HepG2 (cell line): ENCODE measurements around the gene GRIA2. TPM values are rescaled to one million over a fixed set of nuclear protein-coding genes. Genes with fewer than 3 reads are reported as not detected.

ENCODE experiments used
- AGO2 ChIP-seq: fragments of 200-400 bp; formaldehyde crosslinking; optimal IDR thresholded peaks from 2 replicates; pipeline ENCODE3; 2017; ENCODE audit warnings: mild to moderate bottlenecking, low read depth, low read length, moderate library complexity
- AHR ChIP-seq: IDR thresholded peaks from 2 replicates; pipeline ENCODE4 v1.6.1; 2018; ENCODE audit warnings: missing genetic modification reagents, missing compliant biosample characterization
- CHCHD3 ChIP-seq: sonication (generic); formaldehyde crosslinking; IDR thresholded peaks from 2 replicates; pipeline ENCODE4 v1.8.0; 2022; ENCODE audit warnings: mild to moderate bottlenecking, missing genetic modification reagents, moderate library complexity
- MXD4 ChIP-seq: IDR thresholded peaks from 2 replicates; pipeline ENCODE4 v1.6.1; 2016; ENCODE audit warnings: mild to moderate bottlenecking, missing biosample characterization, missing genetic modification reagents
- RFX3 ChIP-seq: IDR thresholded peaks from 2 replicates; pipeline ENCODE4 v1.6.1; 2016; ENCODE audit warnings: missing biosample characterization, missing genetic modification reagents
- ZBTB26 ChIP-seq: IDR thresholded peaks from 2 replicates; pipeline ENCODE4 v1.6.1; 2016; ENCODE audit warnings: missing compliant biosample characterization, missing genetic modification reagents, borderline replicate concordance
- ZNF253 ChIP-seq: sonication (generic); formaldehyde crosslinking; IDR thresholded peaks from 2 replicates; pipeline ENCODE4 v1.8.0; 2022; ENCODE audit warnings: mild to moderate bottlenecking, missing genetic modification reagents, borderline replicate concordance
- ZNF33B ChIP-seq: sonication (generic); formaldehyde crosslinking; IDR thresholded peaks from 2 replicates; pipeline ENCODE4 v1.5.1; 2020; ENCODE audit warnings: mild to moderate bottlenecking, missing genetic modification reagents
- ZNF468 ChIP-seq: sonication (generic); formaldehyde crosslinking; IDR thresholded peaks from 2 replicates; pipeline ENCODE4 v1.8.0; 2022; ENCODE audit warnings: mild to moderate bottlenecking, moderate library complexity, missing genetic modification reagents
- ZNF772 ChIP-seq: sonication (generic); formaldehyde crosslinking; IDR thresholded peaks from 2 replicates; pipeline ENCODE4 v1.5.0; 2020; ENCODE audit warnings: mild to moderate bottlenecking, missing genetic modification reagents
- ZXDC ChIP-seq: sonication (generic); formaldehyde crosslinking; IDR thresholded peaks from 2 replicates; pipeline ENCODE4 v1.5.0; 2020; ENCODE audit warnings: mild to moderate bottlenecking, missing genetic modification reagents
- polyA plus RNA-seq, 8 experiments: library from polyadenylated mRNA; depleted of rRNA in 3 of 8; stranded (reverse) in 7 of 8; unstranded in 1 of 8; fragments of >200 nt; fragmentation: Illumina TruSeq in 4 of 8; extraction: Trizol in 4 of 8; gene quantifications; 2 replicates each; pipeline versions ENCODE4 v1.2.1 to v1.2.3, GENCODE V29; 2011 to 2016; ENCODE audit warnings: low read depth in 4 of 8, missing spikeins in 1 of 8, mixed read lengths in 1 of 8; ENCODE audit not compliant: insufficient read depth in 1 of 8
- total RNA-seq, 5 experiments: library from RNA; depleted of rRNA; stranded (reverse); fragments of >200 nt; fragmentation: Illumina TruSeq; extraction: Trizol; gene quantifications; 2 replicates each; pipeline ENCODE4 v1.2.3, GENCODE V29; 2016; ENCODE audit warnings: low read depth in 1 of 5
- TF ChIP-seq, protein P1 (sequence below): sonication (generic); formaldehyde crosslinking; IDR thresholded peaks from 2 replicates; pipeline ENCODE4 v1.4.0; 2020; ENCODE audit warnings: mild to moderate bottlenecking, missing genetic modification reagents
- TF ChIP-seq, protein P2 (sequence below): sonication (generic); formaldehyde crosslinking; IDR thresholded peaks from 2 replicates; pipeline ENCODE4 v1.9.0; 2022; ENCODE audit warnings: missing genetic modification reagents, mild to moderate bottlenecking, borderline replicate concordance
- TF ChIP-seq, protein P3 (sequence below): sonication (generic); formaldehyde crosslinking; IDR thresholded peaks from 2 replicates; pipeline ENCODE4 v1.4.0; 2020; ENCODE audit warnings: missing genetic modification reagents

Gene GRIA2
- total and polyA plus RNA-seq, 2 of the 13 experiments (the other 11 are each of a cell fraction or from before 2014, with no cell fraction given): not detected

GRCh38 chr4:157220371-157220881, at the start of gene GRIA2 (continued):
- TF ChIP-seq, protein P1, sequence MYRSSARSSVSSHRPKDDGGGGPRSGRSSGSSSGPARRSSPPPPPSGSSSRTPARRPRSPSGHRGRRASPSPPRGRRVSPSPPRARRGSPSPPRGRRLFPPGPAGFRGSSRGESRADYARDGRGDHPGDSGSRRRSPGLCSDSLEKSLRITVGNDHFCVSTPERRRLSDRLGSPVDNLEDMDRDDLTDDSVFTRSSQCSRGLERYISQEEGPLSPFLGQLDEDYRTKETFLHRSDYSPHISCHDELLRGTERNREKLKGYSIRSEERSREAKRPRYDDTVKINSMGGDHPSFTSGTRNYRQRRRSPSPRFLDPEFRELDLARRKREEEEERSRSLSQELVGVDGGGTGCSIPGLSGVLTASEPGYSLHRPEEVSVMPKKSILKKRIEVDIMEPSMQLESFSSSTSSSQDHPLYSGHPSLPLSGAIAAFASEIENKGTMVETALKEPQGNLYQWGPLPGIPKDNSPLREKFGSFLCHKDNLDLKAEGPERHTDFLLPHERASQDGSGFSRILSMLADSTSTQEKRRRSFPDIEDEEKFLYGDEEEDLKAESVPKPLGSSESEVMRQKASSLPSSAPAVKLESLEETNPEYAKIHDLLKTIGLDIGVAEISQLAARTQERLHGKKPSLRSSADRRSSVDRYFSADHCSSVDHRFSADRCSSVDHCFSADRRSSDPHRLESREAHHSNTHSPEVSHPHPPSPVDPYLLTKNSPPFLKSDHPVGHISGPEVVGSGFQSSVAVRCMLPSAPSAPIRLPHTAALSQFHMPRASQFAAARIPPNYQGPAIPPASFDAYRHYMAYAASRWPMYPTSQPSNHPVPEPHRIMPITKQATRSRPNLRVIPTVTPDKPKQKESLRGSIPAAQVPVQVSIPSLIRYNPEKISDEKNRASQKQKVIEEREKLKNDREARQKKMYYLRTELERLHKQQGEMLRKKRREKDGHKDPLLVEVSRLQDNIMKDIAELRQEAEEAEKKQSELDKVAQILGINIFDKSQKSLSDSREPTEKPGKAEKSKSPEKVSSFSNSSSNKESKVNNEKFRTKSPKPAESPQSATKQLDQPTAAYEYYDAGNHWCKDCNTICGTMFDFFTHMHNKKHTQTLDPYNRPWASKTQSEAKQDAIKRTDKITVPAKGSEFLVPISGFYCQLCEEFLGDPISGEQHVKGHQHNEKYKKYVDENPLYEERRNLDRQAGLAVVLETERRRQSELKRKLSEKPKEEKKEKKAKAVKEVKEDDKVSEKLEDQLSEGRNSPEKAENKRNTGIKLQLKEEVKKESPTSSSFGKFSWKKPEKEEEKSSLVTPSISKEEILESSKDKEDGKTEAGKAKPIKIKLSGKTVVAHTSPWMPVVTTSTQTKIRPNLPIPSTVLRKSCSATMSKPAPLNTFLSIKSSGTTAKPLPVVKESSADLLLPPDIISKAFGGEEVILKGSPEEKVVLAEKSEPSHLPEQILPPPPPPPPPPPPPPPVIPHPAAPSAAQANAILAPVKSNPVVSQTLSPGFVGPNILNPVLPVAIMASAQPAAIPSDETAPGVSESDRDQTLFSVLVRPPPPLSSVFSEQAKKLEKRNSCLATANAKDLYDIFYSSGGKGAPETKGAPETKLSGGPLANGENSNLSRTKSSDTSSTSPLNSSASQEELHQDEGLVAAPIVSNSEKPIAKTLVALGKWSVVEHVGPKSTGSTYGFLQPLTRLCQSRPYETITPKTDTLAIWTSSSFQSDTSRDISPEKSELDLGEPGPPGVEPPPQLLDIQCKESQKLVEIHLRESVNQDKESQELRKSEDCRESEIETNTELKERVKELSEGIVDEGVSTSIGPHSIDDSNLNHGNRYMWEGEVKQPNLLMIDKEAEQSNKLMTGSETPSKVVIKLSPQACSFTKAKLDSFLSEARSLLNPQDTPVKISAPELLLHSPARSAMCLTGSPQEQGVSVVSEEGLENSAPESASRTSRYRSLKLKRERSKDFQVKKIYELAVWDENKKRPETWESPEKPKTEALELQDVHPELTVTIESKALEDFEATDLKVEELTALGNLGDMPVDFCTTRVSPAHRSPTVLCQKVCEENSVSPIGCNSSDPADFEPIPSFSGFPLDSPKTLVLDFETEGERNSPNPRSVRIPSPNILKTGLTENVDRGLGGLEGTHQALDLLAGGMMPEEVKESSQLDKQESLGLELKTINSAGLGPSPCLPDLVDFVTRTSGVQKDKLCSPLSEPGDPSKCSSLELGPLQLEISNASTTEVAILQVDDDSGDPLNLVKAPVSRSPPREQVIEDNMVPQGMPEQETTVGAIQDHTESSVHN (CRISPR knock-in tag): no peak
- TF ChIP-seq AGO2 (no peak), RFX3 (no peak), ZNF33B (CRISPR knock-in tag) (0 out of 2 replicates have a peak, but pooled peaks have one; percentile 44), ZXDC (CRISPR knock-in tag) (no peak), ZNF772 (CRISPR knock-in tag) (peak; percentile 53; the same call in 1 of the 2 replicates), ZNF253 (peak; percentile 48; the same call in 1 of the 2 replicates), ZBTB26 (CRISPR knock-in tag) (peak; percentile 68; the same call in 1 of the 2 replicates), ZNF468 (CRISPR knock-in tag) (no peak), MXD4 (CRISPR knock-in tag) (peak; percentile 40; the same call in 1 of the 2 replicates), CHCHD3 (CRISPR knock-in tag) (peak; percentile 91), AHR (CRISPR knock-in tag) (peak; percentile 73; the same call in 1 of the 2 replicates)
- TF ChIP-seq, protein P2, sequence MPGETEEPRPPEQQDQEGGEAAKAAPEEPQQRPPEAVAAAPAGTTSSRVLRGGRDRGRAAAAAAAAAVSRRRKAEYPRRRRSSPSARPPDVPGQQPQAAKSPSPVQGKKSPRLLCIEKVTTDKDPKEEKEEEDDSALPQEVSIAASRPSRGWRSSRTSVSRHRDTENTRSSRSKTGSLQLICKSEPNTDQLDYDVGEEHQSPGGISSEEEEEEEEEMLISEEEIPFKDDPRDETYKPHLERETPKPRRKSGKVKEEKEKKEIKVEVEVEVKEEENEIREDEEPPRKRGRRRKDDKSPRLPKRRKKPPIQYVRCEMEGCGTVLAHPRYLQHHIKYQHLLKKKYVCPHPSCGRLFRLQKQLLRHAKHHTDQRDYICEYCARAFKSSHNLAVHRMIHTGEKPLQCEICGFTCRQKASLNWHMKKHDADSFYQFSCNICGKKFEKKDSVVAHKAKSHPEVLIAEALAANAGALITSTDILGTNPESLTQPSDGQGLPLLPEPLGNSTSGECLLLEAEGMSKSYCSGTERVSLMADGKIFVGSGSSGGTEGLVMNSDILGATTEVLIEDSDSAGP (CRISPR knock-in tag): peak; percentile 18; the same call in 1 of the 2 replicates
- TF ChIP-seq, protein P3, sequence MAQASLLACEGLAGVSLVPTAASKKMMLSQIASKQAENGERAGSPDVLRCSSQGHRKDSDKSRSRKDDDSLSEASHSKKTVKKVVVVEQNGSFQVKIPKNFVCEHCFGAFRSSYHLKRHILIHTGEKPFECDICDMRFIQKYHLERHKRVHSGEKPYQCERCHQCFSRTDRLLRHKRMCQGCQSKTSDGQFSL (CRISPR knock-in tag): no peak
